ENCODE results near the gene EPAS1. TPM values are rescaled to one million over a fixed set of nuclear protein-coding genes. Genes with fewer than 3 reads are reported as not detected.
A peak's percentile ranks its signal among the peaks of the same experiment; 100 is the strongest.

EPAS1 gene
- total RNA-seq, 1 experiment from 2014 or later, result 8.5 TPM

DNA sequence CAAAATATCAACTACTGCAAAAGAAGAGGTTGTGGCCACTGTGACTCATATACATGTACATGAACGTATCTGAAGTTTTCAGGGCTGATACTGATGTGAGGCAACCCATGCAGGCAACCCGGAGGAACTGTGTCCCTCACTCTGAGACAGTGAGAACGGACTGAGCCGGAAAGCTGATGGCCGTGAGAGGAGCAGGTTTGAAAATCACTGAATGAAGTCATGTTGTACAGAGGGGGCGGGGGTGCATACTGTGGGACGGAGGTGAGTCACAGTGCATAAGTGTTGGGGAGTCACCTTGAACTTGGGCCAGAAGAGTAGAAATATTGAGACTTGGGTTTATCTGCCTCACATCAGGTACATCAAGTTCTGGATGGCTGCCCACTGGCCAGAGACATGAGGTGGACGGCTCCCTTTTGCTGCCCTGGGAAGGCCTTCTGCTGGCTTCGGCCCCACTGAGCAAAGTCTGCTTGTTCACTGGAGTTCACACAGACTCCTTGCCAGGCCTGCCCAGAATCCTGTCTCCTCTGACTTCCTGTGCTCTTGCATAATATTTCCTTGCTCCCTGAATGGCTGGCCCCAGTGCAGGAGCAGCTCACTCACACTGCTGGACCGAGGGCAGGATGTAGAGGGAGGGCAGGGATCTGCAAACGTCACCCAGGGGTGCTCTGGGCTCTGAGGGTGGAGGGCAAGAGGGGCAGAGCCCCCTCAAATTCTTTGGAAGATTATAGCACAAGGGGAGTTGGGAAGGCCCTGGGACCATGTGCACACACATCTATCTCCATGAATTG is 18.1 kb downstream of the EPAS1 start:
- ATAC-seq (no peak), DNase-seq (ENCODE audit: low spot score) (no peak)
- H3K27ac Mint-ChIP-seq, result no peak overlapping the region
- peak; percentile 90 for TF ChIP-seq GABPB1 (CRISPR knock-in tag; IDR thresholded peaks at IDR 0.05)
- no peak for TF ChIP-seq ETV6 (CRISPR knock-in tag; IDR thresholded peaks at IDR 0.05)
- TF ChIP-seq, protein P1, sequence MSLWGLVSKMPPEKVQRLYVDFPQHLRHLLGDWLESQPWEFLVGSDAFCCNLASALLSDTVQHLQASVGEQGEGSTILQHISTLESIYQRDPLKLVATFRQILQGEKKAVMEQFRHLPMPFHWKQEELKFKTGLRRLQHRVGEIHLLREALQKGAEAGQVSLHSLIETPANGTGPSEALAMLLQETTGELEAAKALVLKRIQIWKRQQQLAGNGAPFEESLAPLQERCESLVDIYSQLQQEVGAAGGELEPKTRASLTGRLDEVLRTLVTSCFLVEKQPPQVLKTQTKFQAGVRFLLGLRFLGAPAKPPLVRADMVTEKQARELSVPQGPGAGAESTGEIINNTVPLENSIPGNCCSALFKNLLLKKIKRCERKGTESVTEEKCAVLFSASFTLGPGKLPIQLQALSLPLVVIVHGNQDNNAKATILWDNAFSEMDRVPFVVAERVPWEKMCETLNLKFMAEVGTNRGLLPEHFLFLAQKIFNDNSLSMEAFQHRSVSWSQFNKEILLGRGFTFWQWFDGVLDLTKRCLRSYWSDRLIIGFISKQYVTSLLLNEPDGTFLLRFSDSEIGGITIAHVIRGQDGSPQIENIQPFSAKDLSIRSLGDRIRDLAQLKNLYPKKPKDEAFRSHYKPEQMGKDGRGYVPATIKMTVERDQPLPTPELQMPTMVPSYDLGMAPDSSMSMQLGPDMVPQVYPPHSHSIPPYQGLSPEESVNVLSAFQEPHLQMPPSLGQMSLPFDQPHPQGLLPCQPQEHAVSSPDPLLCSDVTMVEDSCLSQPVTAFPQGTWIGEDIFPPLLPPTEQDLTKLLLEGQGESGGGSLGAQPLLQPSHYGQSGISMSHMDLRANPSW (CRISPR knock-in tag; conservative IDR thresholded peaks at IDR 0.05; ENCODE audit: low read depth), result no peak
- CTCF ChIA-PET, result no interaction called here
- peaks cover 10% of the 10 kb centered on the region for H3K4me1 Mint-ChIP-seq
- no peak overlapping the region for H3K4me3 Mint-ChIP-seq
- no peaks in the 10 kb centered on the region for H3K36me3 Mint-ChIP-seq
- no peaks in the 10 kb centered on the region for H3K27me3 Mint-ChIP-seq (ENCODE audit: low read depth)
- no peaks in the 10 kb centered on the region for H3K9me3 Mint-ChIP-seq
- POLR2A ChIA-PET, result no interaction called here

DNA sequence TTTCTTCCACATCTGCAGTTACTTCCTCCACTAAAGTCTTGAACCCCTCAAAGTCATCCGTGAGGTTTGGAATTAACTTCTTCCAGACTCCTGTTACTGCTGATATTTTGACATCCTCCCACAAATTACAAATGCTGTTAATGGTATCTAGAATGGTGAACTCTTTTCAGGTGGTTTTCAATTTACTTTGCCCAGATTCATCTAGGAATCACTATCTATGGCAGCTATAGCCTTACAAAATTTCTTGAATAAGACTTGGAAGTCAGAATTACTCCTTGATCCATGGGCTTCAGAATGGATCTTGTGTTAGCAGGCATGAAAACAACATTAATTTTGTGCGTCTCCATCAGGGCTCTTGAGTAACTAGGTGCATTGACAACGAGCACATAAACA is 19.9 kb downstream of the EPAS1 start:
- no peaks in the 10 kb centered on the region for H3K27me3 Mint-ChIP-seq (ENCODE audit: low read depth)
- ATAC-seq, result no peak
- H3K4me3 Mint-ChIP-seq, result no peak overlapping the region
- ChIA-PET CTCF (interaction anchor here (0.9 to 1.4 kb wide), 2 partner anchors 11 to 50 kb away, joined by 3 to 4 read pairs; no protein-coding TSS in a partner anchor), POLR2A (no interaction called here)
- H3K9me3 Mint-ChIP-seq, result no peaks in the 10 kb centered on the region
- peaks cover 27% of the 10 kb centered on the region for H3K4me1 Mint-ChIP-seq
- H3K27ac Mint-ChIP-seq, result no peak overlapping the region
- DNase-seq (ENCODE audit: low spot score), result no peak
- TF ChIP-seq, protein P2, sequence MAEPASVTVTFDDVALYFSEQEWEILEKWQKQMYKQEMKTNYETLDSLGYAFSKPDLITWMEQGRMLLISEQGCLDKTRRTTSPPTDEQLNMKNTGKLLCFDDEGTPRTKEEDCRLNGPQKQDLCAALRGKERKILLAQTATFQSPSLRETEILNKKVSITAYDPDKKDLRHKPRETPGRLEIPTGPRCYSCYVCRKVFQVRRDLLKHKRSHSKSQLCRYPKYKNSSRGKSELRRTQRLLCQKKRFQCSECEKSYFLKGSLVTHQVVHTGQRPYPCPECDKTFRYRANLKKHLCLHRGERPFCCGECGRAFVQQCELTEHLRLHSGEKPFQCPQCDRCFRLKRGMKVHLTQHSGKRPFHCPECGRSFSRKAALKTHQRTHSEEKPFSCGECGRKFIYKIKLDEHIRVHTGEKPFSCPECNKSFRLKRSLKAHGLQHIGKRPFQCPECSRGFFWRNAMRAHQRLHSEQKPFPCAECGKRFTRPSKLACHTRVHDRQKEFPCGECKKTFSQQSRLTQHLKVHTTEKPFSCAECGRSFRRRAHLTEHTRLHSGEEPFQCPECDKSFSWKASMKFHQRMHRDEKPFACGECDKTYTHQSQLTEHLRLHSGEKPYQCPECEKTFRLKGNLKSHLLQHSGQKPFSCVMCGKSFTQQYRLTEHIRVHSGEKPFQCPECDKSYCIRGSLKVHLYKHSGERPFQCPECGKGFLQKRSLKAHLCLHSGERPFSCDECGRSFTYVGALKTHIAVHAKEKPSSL (CRISPR knock-in tag; conservative IDR thresholded peaks at IDR 0.05), result no peak
- TF ChIP-seq, protein P3, sequence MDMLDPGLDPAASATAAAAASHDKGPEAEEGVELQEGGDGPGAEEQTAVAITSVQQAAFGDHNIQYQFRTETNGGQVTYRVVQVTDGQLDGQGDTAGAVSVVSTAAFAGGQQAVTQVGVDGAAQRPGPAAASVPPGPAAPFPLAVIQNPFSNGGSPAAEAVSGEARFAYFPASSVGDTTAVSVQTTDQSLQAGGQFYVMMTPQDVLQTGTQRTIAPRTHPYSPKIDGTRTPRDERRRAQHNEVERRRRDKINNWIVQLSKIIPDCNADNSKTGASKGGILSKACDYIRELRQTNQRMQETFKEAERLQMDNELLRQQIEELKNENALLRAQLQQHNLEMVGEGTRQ (CRISPR knock-in tag; IDR thresholded peaks at IDR 0.05), result no peak
- TF ChIP-seq ZNF317 (CRISPR knock-in tag; IDR thresholded peaks at IDR 0.05; ENCODE audit: borderline replicate concordance, low read depth), result no peak
- TF ChIP-seq ZNF219 (CRISPR knock-in tag; IDR thresholded peaks at IDR 0.05; ENCODE audit: borderline replicate concordance), result no peak
- no peak for TF ChIP-seq FOXK1 (CRISPR knock-in tag; IDR thresholded peaks at IDR 0.05)
- TF ChIP-seq, protein P4, sequence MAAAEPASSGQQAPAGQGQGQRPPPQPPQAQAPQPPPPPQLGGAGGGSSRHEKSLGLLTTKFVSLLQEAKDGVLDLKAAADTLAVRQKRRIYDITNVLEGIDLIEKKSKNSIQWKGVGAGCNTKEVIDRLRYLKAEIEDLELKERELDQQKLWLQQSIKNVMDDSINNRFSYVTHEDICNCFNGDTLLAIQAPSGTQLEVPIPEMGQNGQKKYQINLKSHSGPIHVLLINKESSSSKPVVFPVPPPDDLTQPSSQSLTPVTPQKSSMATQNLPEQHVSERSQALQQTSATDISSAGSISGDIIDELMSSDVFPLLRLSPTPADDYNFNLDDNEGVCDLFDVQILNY (CRISPR knock-in tag; IDR thresholded peaks at IDR 0.05), result no peak
- TF ChIP-seq GTF2I (CRISPR knock-in tag; conservative IDR thresholded peaks at IDR 0.05), result no peak
- TF ChIP-seq IRF2 (CRISPR knock-in tag; IDR thresholded peaks at IDR 0.05; ENCODE audit: borderline replicate concordance, low read depth), result no peak
- TF ChIP-seq GABPB1 (CRISPR knock-in tag; IDR thresholded peaks at IDR 0.05), result no peak
- no peak for TF ChIP-seq ZNF138 (CRISPR knock-in tag; conservative IDR thresholded peaks at IDR 0.05)
- H3K36me3 Mint-ChIP-seq, result no peaks in the 10 kb centered on the region

DNA sequence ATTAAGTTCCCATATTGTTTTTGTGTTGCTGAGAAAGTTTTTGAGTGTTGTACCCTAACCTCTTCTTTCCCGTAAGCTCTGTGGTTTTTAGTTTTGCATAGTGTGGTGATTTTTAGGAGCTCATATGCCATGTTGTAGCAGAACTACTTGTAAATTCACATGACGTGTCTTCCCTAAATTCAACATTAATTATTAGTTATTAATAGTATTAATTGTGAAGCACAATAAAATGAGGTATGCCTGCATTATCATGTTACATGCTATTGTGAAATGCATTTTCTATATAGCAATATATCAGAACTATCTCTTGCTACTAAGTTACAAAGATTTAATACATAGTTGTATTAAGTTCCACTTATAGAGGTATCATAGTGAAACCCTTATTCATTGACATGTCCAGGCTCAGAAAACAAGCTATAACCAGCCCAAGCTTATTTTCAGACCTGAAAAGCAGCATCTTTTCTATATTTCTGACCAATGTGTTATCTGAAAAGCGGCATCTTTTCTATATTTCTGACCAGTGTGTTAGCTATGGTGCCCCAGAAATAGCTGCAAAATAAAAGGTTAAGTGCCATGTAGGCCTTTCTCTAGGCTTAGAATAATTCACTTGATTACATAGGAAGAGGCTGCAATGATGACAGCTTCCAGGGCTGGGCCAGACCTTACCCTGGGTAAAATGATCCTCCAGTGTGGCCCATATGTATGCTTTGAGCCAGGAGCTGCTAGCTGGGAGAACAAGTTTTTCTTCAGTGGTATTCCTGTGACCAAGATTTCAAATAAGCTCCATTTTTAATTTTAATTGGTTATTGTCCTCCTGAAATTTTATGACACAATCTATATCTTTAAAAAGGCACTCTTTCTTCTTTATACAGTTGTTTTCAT is 21.6 kb downstream of the EPAS1 start:
- POLR2A ChIA-PET, result no interaction called here
- TF ChIP-seq ZBTB21 (CRISPR knock-in tag; IDR thresholded peaks at IDR 0.05; ENCODE audit: borderline replicate concordance) (no peak), ZNF219 (CRISPR knock-in tag; IDR thresholded peaks at IDR 0.05; ENCODE audit: borderline replicate concordance) (no peak), ZNF671 (CRISPR knock-in tag; IDR thresholded peaks at IDR 0.05) (no peak)
- TF ChIP-seq, protein P5, sequence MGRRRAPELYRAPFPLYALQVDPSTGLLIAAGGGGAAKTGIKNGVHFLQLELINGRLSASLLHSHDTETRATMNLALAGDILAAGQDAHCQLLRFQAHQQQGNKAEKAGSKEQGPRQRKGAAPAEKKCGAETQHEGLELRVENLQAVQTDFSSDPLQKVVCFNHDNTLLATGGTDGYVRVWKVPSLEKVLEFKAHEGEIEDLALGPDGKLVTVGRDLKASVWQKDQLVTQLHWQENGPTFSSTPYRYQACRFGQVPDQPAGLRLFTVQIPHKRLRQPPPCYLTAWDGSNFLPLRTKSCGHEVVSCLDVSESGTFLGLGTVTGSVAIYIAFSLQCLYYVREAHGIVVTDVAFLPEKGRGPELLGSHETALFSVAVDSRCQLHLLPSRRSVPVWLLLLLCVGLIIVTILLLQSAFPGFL (CRISPR knock-in tag; IDR thresholded peaks at IDR 0.05; ENCODE audit: borderline replicate concordance), result no peak
- TF ChIP-seq, protein P6, sequence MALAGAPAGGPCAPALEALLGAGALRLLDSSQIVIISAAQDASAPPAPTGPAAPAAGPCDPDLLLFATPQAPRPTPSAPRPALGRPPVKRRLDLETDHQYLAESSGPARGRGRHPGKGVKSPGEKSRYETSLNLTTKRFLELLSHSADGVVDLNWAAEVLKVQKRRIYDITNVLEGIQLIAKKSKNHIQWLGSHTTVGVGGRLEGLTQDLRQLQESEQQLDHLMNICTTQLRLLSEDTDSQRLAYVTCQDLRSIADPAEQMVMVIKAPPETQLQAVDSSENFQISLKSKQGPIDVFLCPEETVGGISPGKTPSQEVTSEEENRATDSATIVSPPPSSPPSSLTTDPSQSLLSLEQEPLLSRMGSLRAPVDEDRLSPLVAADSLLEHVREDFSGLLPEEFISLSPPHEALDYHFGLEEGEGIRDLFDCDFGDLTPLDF (CRISPR knock-in tag; IDR thresholded peaks at IDR 0.05), result no peak
- TF ChIP-seq, protein P7, sequence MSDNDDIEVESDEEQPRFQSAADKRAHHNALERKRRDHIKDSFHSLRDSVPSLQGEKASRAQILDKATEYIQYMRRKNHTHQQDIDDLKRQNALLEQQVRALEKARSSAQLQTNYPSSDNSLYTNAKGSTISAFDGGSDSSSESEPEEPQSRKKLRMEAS (CRISPR knock-in tag; IDR thresholded peaks at IDR 0.05), result no peak
- TF ChIP-seq, protein P8, sequence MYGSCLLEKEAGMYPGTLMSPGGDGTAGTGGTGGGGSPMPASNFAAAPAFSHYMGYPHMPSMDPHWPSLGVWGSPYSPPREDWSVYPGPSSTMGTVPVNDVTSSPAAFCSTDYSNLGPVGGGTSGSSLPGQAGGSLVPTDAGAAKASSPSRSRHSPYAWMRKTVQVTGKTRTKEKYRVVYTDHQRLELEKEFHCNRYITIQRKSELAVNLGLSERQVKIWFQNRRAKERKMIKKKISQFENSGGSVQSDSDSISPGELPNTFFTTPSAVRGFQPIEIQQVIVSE (CRISPR knock-in tag; IDR thresholded peaks at IDR 0.05; ENCODE audit: borderline replicate concordance), result no peak

More for the DNA sequence above, 21.6 kb downstream of the EPAS1 start:
- no peaks in the 10 kb centered on the region for H3K27me3 Mint-ChIP-seq (ENCODE audit: low read depth)
- H3K4me1 Mint-ChIP-seq, result peaks cover 28% of the 10 kb centered on the region
- H3K9me3 Mint-ChIP-seq, result no peaks in the 10 kb centered on the region
- CTCF ChIA-PET, result interaction anchor here (1.5 to 1.8 kb wide), 2 partner anchors 9 to 11 kb away, joined by 4 to 11 read pairs; no protein-coding TSS in a partner anchor
- DNase-seq (ENCODE audit: low spot score), result no peak
- H3K27ac Mint-ChIP-seq, result no peak overlapping the region
- no peaks in the 10 kb centered on the region for H3K36me3 Mint-ChIP-seq
- peak; percentile 36; the same call in 1 of the 2 replicates for ATAC-seq
- no peak overlapping the region for H3K4me3 Mint-ChIP-seq

Measured in WTC11 (cell line).